HG03378 (cell line): Measurements from ENCODE around the gene ACER1.

ENCODE experiments used
- ATAC-seq: cut with Tn5 transposase; IDR thresholded peaks from one replicate; pipeline ENCODE4 v1.9.1; 2021; ENCODE audit warnings: mild to moderate bottlenecking, moderate library complexity; ENCODE audit not compliant: unreplicated experiment

ACER1 gene

GRCh38 chr19:6269101-6269886 is 64.1 kb downstream of the ACER1 start:
- no peak for ATAC-seq

DNA sequence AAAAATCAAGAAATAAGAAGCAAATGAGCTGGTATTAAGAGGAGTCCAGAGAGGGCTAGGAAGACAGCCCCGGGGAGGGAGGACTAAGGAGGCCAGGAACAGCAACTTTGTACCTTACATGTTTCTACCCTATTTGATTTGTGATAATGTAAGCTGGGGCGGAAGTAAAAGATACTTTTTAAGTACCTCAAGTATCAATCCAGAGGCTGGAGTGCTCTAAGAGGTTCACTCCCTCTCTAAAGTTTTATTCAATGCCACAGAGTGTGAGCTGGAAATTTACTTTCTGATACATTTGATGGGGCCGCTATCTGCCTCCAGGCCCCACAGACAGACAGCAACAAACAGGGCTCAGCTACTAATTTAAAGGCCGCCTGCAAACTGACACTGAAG is 65.0 kb downstream of the ACER1 start:
- no peak for ATAC-seq

DNA sequence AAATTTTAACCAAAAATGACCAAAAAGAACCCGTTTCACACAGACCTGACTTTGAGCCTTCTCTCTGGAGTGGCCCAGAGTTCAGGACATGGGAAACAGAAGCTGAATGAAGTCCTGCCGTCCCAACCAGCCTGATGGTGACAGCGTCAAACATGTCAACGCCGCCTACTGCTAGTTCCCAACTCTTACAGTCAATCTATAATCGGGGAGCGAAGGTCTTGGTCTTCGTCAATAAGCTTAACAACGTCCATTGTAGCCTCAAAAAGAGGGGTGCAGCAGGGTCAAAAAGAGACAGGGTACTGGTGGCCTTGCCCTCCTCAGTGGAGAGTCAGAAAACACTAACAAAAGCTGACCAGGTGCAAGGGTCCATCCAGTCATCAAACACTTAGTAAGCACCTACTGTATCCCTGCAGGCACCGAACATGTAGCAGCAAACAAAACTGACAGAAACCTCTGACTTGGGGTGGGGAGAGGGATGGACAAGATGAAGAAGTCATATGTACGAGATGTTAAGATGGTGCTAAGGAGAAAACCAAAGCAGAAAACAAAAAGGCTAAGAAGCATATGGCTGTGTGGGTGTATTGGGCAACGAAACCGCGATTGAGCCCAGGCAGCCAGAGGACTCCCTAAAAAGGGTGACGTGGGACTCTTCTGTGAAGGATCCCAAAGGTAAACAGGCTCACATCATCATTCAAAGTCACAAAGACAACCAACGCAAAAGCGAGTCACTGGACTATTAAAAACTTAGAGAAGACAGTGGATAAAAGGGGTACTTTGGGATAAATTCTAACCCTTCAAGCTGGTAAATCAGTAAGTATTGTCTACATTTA is 65.6 kb downstream of the ACER1 start:
- ATAC-seq: no peak

DNA sequence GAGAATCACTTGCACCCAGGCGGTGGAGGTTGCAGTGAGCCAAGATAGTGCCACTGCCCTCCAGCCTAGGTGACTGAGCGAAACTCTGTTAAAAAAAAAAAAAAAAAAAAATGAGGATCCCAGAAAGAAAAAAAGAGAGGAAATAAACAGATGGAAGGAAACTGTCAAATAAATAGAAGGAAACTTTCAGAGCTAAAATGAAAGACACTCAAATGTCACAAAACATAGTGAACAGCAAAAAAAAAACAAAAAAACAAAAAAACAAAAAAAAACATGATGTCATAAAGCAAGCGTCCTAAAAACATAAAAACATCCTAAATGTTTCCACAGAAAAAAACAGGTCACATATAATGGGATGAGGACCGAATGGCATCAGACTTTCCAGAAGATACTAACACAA is 68.6 kb downstream of the ACER1 start:
- no peak for ATAC-seq

- no peak for ATAC-seq
Measured at GRCh38 chr19:6263735-6264444, 69.5 kb downstream of the ACER1 start.

DNA sequence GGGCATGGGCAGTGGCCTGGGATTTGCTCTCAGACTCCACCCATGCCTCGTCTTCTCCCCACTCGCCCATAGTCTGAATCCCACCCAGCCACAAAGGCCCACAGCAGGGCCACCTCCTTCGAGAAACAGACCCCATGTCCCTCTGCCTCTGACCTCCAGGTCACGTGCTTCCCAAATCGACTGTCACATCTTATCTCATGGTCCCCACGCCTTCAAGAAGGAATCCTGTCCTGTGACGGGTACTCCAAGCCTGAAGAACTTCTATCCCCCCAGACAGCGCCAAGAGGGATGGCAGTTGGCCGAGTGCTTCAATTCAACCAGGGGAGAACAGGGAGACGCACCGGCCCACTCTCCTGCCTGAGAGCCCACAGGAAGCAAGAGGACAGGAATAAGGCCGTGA is 70.1 kb downstream of the ACER1 start:
- no peak for ATAC-seq

- no peak for ATAC-seq
Measured at GRCh38 chr19:6262519-6262918, 70.9 kb downstream of the ACER1 start.

GRCh38 chr19:6261883-6262282 is 71.5 kb downstream of the ACER1 start:
- ATAC-seq: no peak

DNA sequence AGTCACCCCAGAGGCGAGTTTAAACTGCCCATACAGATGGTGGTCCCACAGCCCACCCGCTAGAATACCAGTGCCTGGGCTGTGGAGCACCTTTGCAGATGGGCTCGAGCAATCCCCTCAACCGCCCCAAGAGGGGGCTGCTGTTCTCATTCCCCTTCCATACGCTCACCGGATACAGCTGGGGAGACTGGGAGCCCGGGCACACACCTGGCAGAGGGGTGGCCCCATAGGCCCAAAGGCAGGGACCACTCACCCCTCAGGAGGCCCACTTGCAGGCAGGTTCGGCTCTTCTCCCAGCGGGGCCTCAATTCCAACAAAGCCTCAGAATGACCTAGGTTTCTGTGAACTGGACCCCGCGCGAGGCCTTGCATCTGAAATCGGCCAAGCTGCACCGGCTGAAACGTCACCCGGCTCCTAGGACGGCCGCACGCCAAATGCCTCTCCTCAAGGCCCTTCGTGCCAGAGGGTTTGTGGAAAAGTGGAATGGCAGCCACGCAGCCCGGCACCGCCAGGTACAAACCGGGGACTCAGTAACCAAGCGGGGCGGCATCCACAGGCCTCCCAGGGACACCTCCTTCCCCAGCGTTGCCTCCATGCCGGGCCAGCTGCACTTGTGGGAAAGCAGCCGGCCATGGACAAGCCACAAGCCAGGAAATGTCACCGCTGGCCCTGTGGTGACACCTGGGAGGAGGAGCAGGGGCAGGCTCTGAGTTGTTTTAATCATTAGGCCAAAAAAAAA is 72.3 kb downstream of the ACER1 start:
- ATAC-seq: no peak

DNA sequence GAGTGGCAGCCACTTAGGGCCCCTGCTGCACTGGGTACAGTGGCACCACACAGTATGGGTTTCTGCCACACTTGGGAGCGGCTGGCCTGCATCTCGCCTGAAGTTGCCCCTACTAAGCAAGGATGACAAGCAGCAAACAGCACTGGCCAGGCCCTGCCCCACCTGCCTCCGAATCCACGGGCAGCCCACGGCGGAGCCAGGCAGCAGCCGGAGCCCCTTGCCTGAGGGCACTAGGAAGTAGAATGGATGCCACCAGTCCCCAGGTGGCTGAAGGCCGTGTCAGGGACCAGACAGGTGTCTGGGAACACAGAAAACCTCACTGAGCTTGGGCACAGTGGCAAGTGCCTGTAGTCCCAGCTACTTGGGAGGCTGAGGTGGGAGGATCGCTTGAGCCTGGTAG is 73.0 kb downstream of the ACER1 start:
- no peak for ATAC-seq

DNA sequence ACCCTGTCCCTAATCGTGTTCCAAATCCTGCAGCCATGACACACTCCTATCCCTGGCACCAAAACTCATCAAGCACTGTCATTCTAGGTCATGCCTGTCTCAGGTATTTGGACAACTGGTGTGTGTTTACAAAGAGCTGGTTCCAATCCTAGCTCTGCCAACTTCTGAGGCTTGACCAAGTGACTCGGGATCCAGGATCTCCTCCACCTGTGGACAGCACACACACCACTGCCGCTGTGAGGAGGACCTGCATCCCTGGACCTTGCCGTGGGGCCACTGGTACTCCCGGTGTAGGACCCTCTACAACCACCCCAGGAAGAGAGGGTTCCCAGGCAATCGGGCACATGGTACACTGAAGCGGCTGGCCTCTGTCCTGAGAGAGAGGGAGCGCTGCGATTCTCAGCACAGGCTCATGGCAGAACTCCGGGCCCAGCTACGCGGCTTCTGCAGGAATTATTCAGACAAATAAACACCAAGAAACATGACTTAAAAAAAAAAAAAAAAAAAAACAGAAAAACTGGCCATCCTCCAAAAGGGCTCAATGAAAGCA is 74.0 kb downstream of the ACER1 start:
- ATAC-seq: no peak

GRCh38 chr19:6258812-6259311 is 74.5 kb downstream of the ACER1 start:
- ATAC-seq: no peak
